HepG2 (cell line): Measurements from ENCODE around the gene SLC35A3. TPM values are rescaled to one million over a fixed set of nuclear protein-coding genes. Genes with fewer than 3 reads are reported as not detected.

Source experiments
- ADNP ChIP-seq: sonication (generic); formaldehyde crosslinking; IDR thresholded peaks from 2 replicates; pipeline ENCODE4 v1.4.0; 2020; ENCODE audit warnings: missing genetic modification reagents
- AGO2 ChIP-seq: fragments of 200-400 bp; formaldehyde crosslinking; optimal IDR thresholded peaks from 2 replicates; pipeline ENCODE3; 2017; ENCODE audit warnings: mild to moderate bottlenecking, low read depth, low read length, moderate library complexity
- KDM3A ChIP-seq: IDR thresholded peaks from 2 replicates; pipeline ENCODE4 v1.6.1; 2018; ENCODE audit warnings: low read depth, missing compliant biosample characterization
- MBD4 ChIP-seq: IDR thresholded peaks from 2 replicates; pipeline ENCODE4 v1.6.1; 2012; ENCODE audit warnings: low read length, inconsistent platforms, borderline replicate concordance
- MED13 ChIP-seq: sonication (generic); formaldehyde crosslinking; IDR thresholded peaks from 2 replicates; pipeline ENCODE4 v1.5.0; 2020; ENCODE audit warnings: missing genetic modification reagents
- MED8 ChIP-seq: sonication (generic); formaldehyde crosslinking; IDR thresholded peaks from 2 replicates; pipeline ENCODE4 v1.8.1; 2023; ENCODE audit warnings: mild to moderate bottlenecking, missing genetic modification reagents; ENCODE audit not compliant: insufficient replicate concordance
- MYC ChIP-seq: sonication (generic); formaldehyde crosslinking; IDR thresholded peaks from 2 replicates; pipeline ENCODE4 v1.9.0; 2021; ENCODE audit warnings: missing genetic modification reagents, borderline replicate concordance
- NCOA1 ChIP-seq: sonication (generic); formaldehyde crosslinking; IDR thresholded peaks from 2 replicates; pipeline ENCODE4 v1.9.0; 2021; ENCODE audit warnings: missing genetic modification reagents
- NONO ChIP-seq, 2 experiments: fragments of 450-650 bp in 1 of 2; sonication (generic) in 1 of 2; formaldehyde crosslinking in 1 of 2; IDR thresholded peaks in 1 of 2; conservative IDR thresholded peaks in 1 of 2; 2 replicates each; pipeline versions ENCODE4 v1.6.1 to v1.8.0; 2017 to 2022; ENCODE audit warnings: mild to moderate bottlenecking in 1 of 2, missing genetic modification reagents in 1 of 2, moderate library complexity in 1 of 2
- PAWR ChIP-seq: sonication (generic); formaldehyde crosslinking; IDR thresholded peaks from 2 replicates; pipeline ENCODE4 v1.4.0; 2020; ENCODE audit warnings: missing genetic modification reagents, mild to moderate bottlenecking, borderline replicate concordance
- PBX3 ChIP-seq: sonication (generic); formaldehyde crosslinking; IDR thresholded peaks from 2 replicates; pipeline ENCODE4 v1.8.1; 2023; ENCODE audit warnings: missing genetic modification reagents, inconsistent platforms, borderline replicate concordance
- SMAD3 ChIP-seq: sonication (generic); formaldehyde crosslinking; IDR thresholded peaks from 2 replicates; pipeline ENCODE4 v1.4.0; 2020; ENCODE audit warnings: missing genetic modification reagents
- ZFP37 ChIP-seq: sonication (generic); formaldehyde crosslinking; IDR thresholded peaks from 2 replicates; pipeline ENCODE4 v1.4.0; 2020; ENCODE audit warnings: missing genetic modification reagents, borderline replicate concordance
- ZNF124 ChIP-seq: sonication (generic); formaldehyde crosslinking; IDR thresholded peaks from 2 replicates; pipeline ENCODE4 v1.4.0; 2020; ENCODE audit warnings: missing genetic modification reagents
- ZNF318 ChIP-seq: sonication (generic); formaldehyde crosslinking; IDR thresholded peaks from 2 replicates; pipeline ENCODE4 v1.4.0; 2020; ENCODE audit warnings: mild to moderate bottlenecking, missing genetic modification reagents
- ZNF512 ChIP-seq: sonication (generic); formaldehyde crosslinking; IDR thresholded peaks from 2 replicates; pipeline ENCODE4 v1.4.0; 2020; ENCODE audit warnings: mild to moderate bottlenecking, missing genetic modification reagents
- ZNF570 ChIP-seq: sonication (generic); formaldehyde crosslinking; IDR thresholded peaks from 2 replicates; pipeline ENCODE4 v1.4.0; 2020; ENCODE audit warnings: mild to moderate bottlenecking, missing genetic modification reagents, borderline replicate concordance
- ZNF629 ChIP-seq: sonication (generic); formaldehyde crosslinking; conservative IDR thresholded peaks from 2 replicates; pipeline ENCODE4 v1.5.0; 2020; ENCODE audit warnings: missing genetic modification reagents
- ZNF720 ChIP-seq: sonication (generic); formaldehyde crosslinking; IDR thresholded peaks from 2 replicates; pipeline ENCODE4 v1.4.0; 2020; ENCODE audit warnings: missing genetic modification reagents
- polyA plus RNA-seq, 8 experiments: library from polyadenylated mRNA; depleted of rRNA in 3 of 8; stranded (reverse) in 7 of 8; unstranded in 1 of 8; fragments of >200 nt; fragmentation: Illumina TruSeq in 4 of 8; extraction: Trizol in 4 of 8; gene quantifications; 2 replicates each; pipeline versions ENCODE4 v1.2.1 to v1.2.3, GENCODE V29; 2011 to 2016; ENCODE audit warnings: low read depth in 4 of 8, missing spikeins in 1 of 8, mixed read lengths in 1 of 8; ENCODE audit not compliant: insufficient read depth in 1 of 8
- total RNA-seq, 5 experiments: library from RNA; depleted of rRNA; stranded (reverse); fragments of >200 nt; fragmentation: Illumina TruSeq; extraction: Trizol; gene quantifications; 2 replicates each; pipeline ENCODE4 v1.2.3, GENCODE V29; 2016; ENCODE audit warnings: low read depth in 1 of 5

SLC35A3 gene
- total and polyA plus RNA-seq, 2 of the 13 experiments (the other 11 are each of a cell fraction or from before 2014, with no cell fraction given), result 11.2 to 24.9 TPM

- TF ChIP-seq ZNF570 (CRISPR knock-in tag) (no peak), ZNF318 (no peak), MYC (CRISPR knock-in tag) (peak; percentile 91), AGO2 (peak; percentile 73), MBD4 (no peak), MED13 (CRISPR knock-in tag) (peak; percentile 68; the same call in 1 of the 2 replicates), ZNF124 (CRISPR knock-in tag) (0 out of 2 replicates have a peak, but pooled peaks have one; percentile 36), ADNP (CRISPR knock-in tag) (no peak), NONO (IDR thresholded peaks at IDR 0.05) (no peak), NONO (CRISPR knock-in tag; conservative IDR thresholded peaks at IDR 0.05) (peak; percentile 93), ZNF512 (CRISPR knock-in tag) (no peak), NCOA1 (CRISPR knock-in tag) (peak; percentile 90; the same call in 1 of the 2 replicates), MED8 (CRISPR knock-in tag) (peak; percentile 82), KDM3A (CRISPR knock-in tag) (no peak), ZNF720 (no peak), PBX3 (CRISPR knock-in tag) (peak; percentile 60), SMAD3 (peak; percentile 48; the same call in 1 of the 2 replicates), ZNF629 (CRISPR knock-in tag) (peak; percentile 25; the same call in 1 of the 2 replicates), ZFP37 (CRISPR knock-in tag) (peak; percentile 14; the same call in 1 of the 2 replicates), PAWR (CRISPR knock-in tag) (no peak)
Measured at GRCh38 chr1:100037927-100038659, 68.3 kb downstream of the SLC35A3 start (continued).
